Measurements from ENCODE around the gene LGALS7B. TPM values are rescaled to one million over a fixed set of nuclear protein-coding genes. Genes with fewer than 3 reads are reported as not detected.

The LGALS7B gene
- total RNA-seq, 1 experiment from 2014 or later = 2.4 TPM

DNA sequence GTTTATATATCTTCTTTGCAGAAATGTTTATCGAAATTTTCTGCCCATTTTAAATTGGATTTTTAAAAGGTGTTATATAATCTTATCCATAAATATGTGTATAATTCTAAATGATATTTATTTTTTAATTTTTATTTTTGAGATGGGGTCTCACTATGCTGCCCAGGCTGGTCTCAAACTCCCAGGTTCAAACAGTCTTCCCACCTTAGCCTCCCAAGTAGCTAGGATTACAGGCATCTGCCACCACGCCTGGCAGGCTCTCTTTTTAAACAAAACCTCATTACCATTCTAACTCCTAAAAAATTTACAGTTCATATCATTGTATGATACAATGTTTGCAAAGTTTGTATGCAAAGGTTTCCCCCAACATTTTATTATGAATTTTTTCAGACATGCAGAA is 7.2 kb downstream of the LGALS7B start:
- no peaks in the 10 kb centered on the region for H3K36me3 ChIP-seq (ENCODE audit: control insufficient read depth in 1 of 2, insufficient read depth in 2 of 2, low read length in 2 of 2)
- DNase-seq (ENCODE audit: low read depth, low spot score) (no peak), ATAC-seq (no peak)
- POLR2A ChIA-PET = interaction anchor here (0.6 kb wide), 1 partner anchor 491 kb away, joined by 5 read pairs; no protein-coding TSS in a partner anchor
- no peak overlapping the region for H3K27ac ChIP-seq (ENCODE audit: low read depth, low read length)
- BruUV-seq (replicated peaks) = no TSS peak
- no peak overlapping the region for H3K9ac ChIP-seq (ENCODE audit: low read length)
- H3K9me2 ChIP-seq (ENCODE audit: insufficient read depth) = no peaks in the 10 kb centered on the region
- intact Hi-C loops (cut with micrococcal nuclease) = no loop called here
- no peaks in the 10 kb centered on the region for H3K79me2 ChIP-seq (ENCODE audit: insufficient read depth, low read length)
- no peaks in the 10 kb centered on the region for H4K20me1 ChIP-seq (ENCODE audit: insufficient read depth)
- no peak overlapping the region for H2AFZ ChIP-seq (ENCODE audit: low read depth, low read length, poor library complexity, severe bottlenecking)
- H3K4me1 ChIP-seq (ENCODE audit: control insufficient read depth in 1 of 2, insufficient read depth in 2 of 2, low read length in 2 of 2) = peaks cover 0 to 3% of the 10 kb centered on the region in 2 experiments; a peak in 1 of 4 replicates
- TF ChIP-seq TCF7L2 (IDR thresholded peaks at IDR 0.05; ENCODE audit: borderline replicate concordance, extremely low read depth, insufficient read depth, insufficient read length) (no peak), ELF1 (IDR thresholded peaks at IDR 0.05; ENCODE audit: borderline replicate concordance, low read depth) (no peak), POLR2AphosphoS5 (IDR thresholded peaks at IDR 0.05; ENCODE audit: low read depth, low read length) (no peak), SRF (IDR thresholded peaks at IDR 0.05; ENCODE audit: low read depth) (no peak), EZH2 (IDR thresholded peaks at IDR 0.05) (no peak), EZH2phosphoT487 (IDR thresholded peaks at IDR 0.05; ENCODE audit: borderline replicate concordance) (no peak), CBX3 (IDR thresholded peaks at IDR 0.05; ENCODE audit: low read depth) (no peak), JUND (IDR thresholded peaks at IDR 0.05) (no peak), SIN3A (IDR thresholded peaks at IDR 0.05; ENCODE audit: low read depth) (no peak), EGR1 (IDR thresholded peaks at IDR 0.05; ENCODE audit: low read depth) (no peak), YY1 (IDR thresholded peaks at IDR 0.05; ENCODE audit: extremely low read depth, insufficient replicate concordance, low read depth, low read length) (no peak), ZFX (IDR thresholded peaks at IDR 0.05) (no peak), REST (IDR thresholded peaks at IDR 0.05; ENCODE audit: low read depth) (no peak), POLR2A (IDR thresholded peaks at IDR 0.05; ENCODE audit: borderline replicate concordance, extremely low read depth, insufficient read depth, insufficient read length) (no peak)
- TF ChIP-seq, protein P1, sequence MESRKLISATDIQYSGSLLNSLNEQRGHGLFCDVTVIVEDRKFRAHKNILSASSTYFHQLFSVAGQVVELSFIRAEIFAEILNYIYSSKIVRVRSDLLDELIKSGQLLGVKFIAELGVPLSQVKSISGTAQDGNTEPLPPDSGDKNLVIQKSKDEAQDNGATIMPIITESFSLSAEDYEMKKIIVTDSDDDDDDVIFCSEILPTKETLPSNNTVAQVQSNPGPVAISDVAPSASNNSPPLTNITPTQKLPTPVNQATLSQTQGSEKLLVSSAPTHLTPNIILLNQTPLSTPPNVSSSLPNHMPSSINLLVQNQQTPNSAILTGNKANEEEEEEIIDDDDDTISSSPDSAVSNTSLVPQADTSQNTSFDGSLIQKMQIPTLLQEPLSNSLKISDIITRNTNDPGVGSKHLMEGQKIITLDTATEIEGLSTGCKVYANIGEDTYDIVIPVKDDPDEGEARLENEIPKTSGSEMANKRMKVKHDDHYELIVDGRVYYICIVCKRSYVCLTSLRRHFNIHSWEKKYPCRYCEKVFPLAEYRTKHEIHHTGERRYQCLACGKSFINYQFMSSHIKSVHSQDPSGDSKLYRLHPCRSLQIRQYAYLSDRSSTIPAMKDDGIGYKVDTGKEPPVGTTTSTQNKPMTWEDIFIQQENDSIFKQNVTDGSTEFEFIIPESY (IDR thresholded peaks at IDR 0.05; ENCODE audit: extremely low read depth, insufficient replicate concordance, low read length) = no peak
- TF ChIP-seq, protein P2, sequence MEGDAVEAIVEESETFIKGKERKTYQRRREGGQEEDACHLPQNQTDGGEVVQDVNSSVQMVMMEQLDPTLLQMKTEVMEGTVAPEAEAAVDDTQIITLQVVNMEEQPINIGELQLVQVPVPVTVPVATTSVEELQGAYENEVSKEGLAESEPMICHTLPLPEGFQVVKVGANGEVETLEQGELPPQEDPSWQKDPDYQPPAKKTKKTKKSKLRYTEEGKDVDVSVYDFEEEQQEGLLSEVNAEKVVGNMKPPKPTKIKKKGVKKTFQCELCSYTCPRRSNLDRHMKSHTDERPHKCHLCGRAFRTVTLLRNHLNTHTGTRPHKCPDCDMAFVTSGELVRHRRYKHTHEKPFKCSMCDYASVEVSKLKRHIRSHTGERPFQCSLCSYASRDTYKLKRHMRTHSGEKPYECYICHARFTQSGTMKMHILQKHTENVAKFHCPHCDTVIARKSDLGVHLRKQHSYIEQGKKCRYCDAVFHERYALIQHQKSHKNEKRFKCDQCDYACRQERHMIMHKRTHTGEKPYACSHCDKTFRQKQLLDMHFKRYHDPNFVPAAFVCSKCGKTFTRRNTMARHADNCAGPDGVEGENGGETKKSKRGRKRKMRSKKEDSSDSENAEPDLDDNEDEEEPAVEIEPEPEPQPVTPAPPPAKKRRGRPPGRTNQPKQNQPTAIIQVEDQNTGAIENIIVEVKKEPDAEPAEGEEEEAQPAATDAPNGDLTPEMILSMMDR (IDR thresholded peaks at IDR 0.05 in 2 of 3, conservative IDR thresholded peaks at IDR 0.05 in 1 of 3; ENCODE audit: borderline replicate concordance in 1 of 3, insufficient read depth in 1 of 3, low read depth in 2 of 3, low read length in 2 of 3) = no peak
- no peaks in the 10 kb centered on the region for H3K27me3 ChIP-seq (ENCODE audit: insufficient read depth, low read length)
- H3K9me3 ChIP-seq (ENCODE audit: control insufficient read depth in 1 of 2, insufficient read depth in 1 of 2, low read depth in 1 of 2, low read length in 2 of 2) = no peaks in the 10 kb centered on the region
- H3K4me2 ChIP-seq (ENCODE audit: low read length) = no peak overlapping the region
- no peak overlapping the region for H3K4me3 ChIP-seq (replicated peaks in 1 of 2; ENCODE audit: low read depth in 1 of 2, low read length in 2 of 2)
- RAD21 ChIA-PET (ENCODE audit: low non-redundant PET in 1 of 2, low total read pairs in 2 of 2, uncharacterized antibody in 2 of 2, unreplicated experiment in 2 of 2) = no interaction called here
- CTCF ChIA-PET = no interaction called here
